Endothelial cell of umbilical vein (primary cell): ENCODE data around the gene C6orf136.

Source experiments
- JUN ChIP-seq: IDR thresholded peaks from 2 replicates; pipeline ENCODE4 v1.6.1; 2011; ENCODE audit warnings: borderline replicate concordance, low read depth; ENCODE audit not compliant: insufficient read length, insufficient read depth
- MYC ChIP-seq: IDR thresholded peaks from one replicate; pipeline ENCODE4 v1.6.1; 2011; ENCODE audit warnings: mild to moderate bottlenecking, low read depth, low read length
- TF ChIP-seq, protein P1 (sequence below), 2 donors: IDR thresholded peaks; 1 replicate in 1 of 2; 2 replicates in 1 of 2; pipeline ENCODE4 v1.5.1; 2011; ENCODE audit warnings: low read length in 2 of 2, mild to moderate bottlenecking in 2 of 2, moderate library complexity in 2 of 2, control low read depth in 1 of 2, inconsistent platforms in 1 of 2, low read depth in 1 of 2; ENCODE audit not compliant: insufficient read depth in 1 of 2; ENCODE audit errors: extremely low read depth in 1 of 2

DNA sequence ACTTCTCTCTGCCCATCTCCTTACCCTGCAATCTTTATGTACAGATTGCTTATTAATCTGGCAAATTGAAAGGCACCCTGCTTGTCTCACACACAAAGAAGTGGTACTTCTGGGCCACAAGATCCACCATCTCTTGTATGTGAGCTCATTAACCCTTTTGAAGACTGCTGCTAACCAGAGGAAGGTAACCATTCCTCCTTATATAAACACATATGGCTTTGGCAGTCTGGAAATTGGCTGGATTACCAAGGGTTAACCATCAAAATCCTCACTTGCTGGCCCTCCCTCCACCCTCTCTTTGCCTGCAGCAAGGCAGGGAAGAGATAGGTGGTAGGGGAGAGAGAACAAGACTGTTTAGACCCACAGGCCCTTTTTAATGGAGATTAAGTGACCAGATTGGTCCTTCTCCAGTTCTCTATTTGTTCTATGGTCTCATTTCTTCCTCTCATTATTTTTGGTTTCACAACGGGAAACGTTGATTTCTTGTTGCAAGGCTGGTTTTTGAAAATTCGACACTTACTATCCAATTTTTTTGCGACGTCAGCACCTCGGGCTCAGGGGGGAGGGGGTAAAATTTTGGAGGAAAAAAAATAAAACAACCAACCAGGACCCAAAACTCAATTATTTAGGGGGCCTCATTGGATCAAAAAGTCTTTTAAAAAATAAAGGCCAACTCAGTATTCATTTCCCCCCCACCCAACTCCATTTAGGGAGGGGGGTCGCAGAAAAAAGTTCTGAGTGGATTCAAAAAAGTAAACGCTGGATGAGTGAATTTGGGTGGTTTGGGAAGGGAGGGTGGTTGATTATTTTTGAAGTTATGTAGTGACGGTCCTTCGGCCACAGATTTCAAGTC is 30.7 kb upstream of the C6orf136 start:
- TF ChIP-seq MYC (no peak), JUN (no peak)
- TF ChIP-seq, protein P1, sequence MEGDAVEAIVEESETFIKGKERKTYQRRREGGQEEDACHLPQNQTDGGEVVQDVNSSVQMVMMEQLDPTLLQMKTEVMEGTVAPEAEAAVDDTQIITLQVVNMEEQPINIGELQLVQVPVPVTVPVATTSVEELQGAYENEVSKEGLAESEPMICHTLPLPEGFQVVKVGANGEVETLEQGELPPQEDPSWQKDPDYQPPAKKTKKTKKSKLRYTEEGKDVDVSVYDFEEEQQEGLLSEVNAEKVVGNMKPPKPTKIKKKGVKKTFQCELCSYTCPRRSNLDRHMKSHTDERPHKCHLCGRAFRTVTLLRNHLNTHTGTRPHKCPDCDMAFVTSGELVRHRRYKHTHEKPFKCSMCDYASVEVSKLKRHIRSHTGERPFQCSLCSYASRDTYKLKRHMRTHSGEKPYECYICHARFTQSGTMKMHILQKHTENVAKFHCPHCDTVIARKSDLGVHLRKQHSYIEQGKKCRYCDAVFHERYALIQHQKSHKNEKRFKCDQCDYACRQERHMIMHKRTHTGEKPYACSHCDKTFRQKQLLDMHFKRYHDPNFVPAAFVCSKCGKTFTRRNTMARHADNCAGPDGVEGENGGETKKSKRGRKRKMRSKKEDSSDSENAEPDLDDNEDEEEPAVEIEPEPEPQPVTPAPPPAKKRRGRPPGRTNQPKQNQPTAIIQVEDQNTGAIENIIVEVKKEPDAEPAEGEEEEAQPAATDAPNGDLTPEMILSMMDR (IDR thresholded peaks at IDR 0.05; ENCODE audit: extremely low read depth in 1 of 2, insufficient read depth in 1 of 2, low read depth in 1 of 2, low read length in 2 of 2): no peak
